GM12865 (cell line): ENCODE measurements around the gene RALGPS1.

Experiments
- DNase-seq: peaks from one replicate; pipeline ENCODE4 v3.0.0; 2010; ENCODE audit warnings: low read depth
- H3K4me3 ChIP-seq: 2 replicates; pipeline ENCODE4 v1.5.1; 2011; ENCODE audit warnings: mild to moderate bottlenecking, low read depth, low read length, control low read depth
- CTCF ChIP-seq: IDR thresholded peaks from 2 replicates; pipeline ENCODE4 v1.5.1; 2011; ENCODE audit warnings: low read length, control low read depth, low read depth, inconsistent platforms; ENCODE audit not compliant: insufficient read depth; ENCODE audit errors: missing control alignments

RALGPS1 gene

GRCh38 chr9:127216888-127217217, 302.3 kb downstream of the RALGPS1 start:
- no peak overlapping the region for H3K4me3 ChIP-seq
- no peak for DNase-seq
- no peak for TF ChIP-seq CTCF

GRCh38 chr9:127218818-127219217, 304.2 kb downstream of the RALGPS1 start:
- no peak overlapping the region for H3K4me3 ChIP-seq
- no peak for TF ChIP-seq CTCF
- DNase-seq: no peak

- no peak for TF ChIP-seq CTCF
- no peak for DNase-seq
- no peak overlapping the region for H3K4me3 ChIP-seq
These were observed 304.9 kb downstream of the RALGPS1 start for GRCh38 chr9:127219520-127219919.

GRCh38 chr9:127221695-127222094, 307.1 kb downstream of the RALGPS1 start:
- H3K4me3 ChIP-seq: no peak overlapping the region
- DNase-seq: peak; percentile 75
- TF ChIP-seq CTCF: no peak

- no peak overlapping the region for H3K4me3 ChIP-seq
- no peak for TF ChIP-seq CTCF
- DNase-seq: no peak
These were observed 308.0 kb downstream of the RALGPS1 start for GRCh38 chr9:127222388-127223095.

- no peak overlapping the region for H3K4me3 ChIP-seq
- no peak for DNase-seq
- no peak for TF ChIP-seq CTCF
These were observed 308.7 kb downstream of the RALGPS1 start for GRCh38 chr9:127223266-127223665.

- DNase-seq: no peak
- H3K4me3 ChIP-seq: no peak overlapping the region
These were observed 309.2 kb downstream of the RALGPS1 start for GRCh38 chr9:127223810-127224177.

More at GRCh38 chr9:127223810-127224177, 309.2 kb downstream of the RALGPS1 start:
- TF ChIP-seq CTCF: no peak
